Skin epidermis (tissue), 12 donors: ENCODE measurements around the gene FBXL12.
"Not testable (repeated sequence)": the region's sequence is repeated elsewhere in the genome, so short reads cannot be mapped to it uniquely, and the experiment has no call there.

Experiments
- H3K27ac ChIP-seq, 21 experiments: fragments of 200-600 bp; sonication (generic) in 11 of 21; one replicate each; pipeline ENCODE4 v1.5.0; 2020; ENCODE audit warnings: mild to moderate bottlenecking in 3 of 21, inconsistent platforms in 2 of 21, moderate library complexity in 2 of 21
- H3K4me3 ChIP-seq, 7 experiments: fragments of 200-600 bp; sonication (generic) in 2 of 7; one replicate each; pipeline ENCODE4 v1.5.0; 2020; ENCODE audit warnings: inconsistent platforms in 2 of 7, mild to moderate bottlenecking in 2 of 7, moderate library complexity in 1 of 7

The FBXL12 gene

GRCh38 chr19:9797871-9798270 is 21.0 kb downstream of the FBXL12 start:
- Histone ChIP-seq H3K4me3 (no peak overlapping the region), H3K27ac (peak overlapping the region in 14 of 21 experiments; percentile 26 to 80 (median 45))

DNA sequence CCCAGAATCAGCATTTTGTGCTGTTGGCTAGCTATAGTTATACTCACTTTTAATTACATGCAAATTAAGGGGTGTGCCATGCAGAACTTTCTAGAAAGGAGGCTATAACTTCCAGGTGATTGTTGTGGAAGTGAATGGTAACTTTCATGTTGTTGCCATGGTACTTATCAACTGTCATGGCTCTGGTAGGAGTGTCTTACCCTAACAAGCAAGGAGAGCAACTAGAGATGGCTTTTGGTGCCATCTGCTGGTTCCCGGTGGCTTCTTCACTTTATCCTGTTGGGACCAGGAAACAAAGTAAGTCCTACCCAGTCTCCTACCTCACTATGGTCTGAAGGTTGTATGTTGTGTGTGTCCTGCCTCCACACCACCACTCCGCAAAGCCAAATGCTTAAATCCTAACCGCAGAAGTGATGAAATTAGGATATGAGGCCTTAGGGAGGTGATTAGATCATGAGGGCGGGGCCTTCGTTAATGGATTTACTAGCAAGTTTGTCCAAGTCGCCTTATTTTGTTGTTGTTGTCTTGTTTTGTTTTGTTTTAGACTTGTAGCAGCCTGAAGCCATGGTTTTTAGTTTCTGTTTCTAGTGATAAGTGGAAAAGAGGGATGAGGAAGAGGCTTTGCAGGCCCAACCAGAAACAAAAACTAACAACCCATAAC is 22.6 kb downstream of the FBXL12 start:
- peak overlapping the region in 10 of 21 experiments; percentile 6 to 80 (median 45) for H3K27ac ChIP-seq
- no peak overlapping the region for H3K4me3 ChIP-seq

DNA sequence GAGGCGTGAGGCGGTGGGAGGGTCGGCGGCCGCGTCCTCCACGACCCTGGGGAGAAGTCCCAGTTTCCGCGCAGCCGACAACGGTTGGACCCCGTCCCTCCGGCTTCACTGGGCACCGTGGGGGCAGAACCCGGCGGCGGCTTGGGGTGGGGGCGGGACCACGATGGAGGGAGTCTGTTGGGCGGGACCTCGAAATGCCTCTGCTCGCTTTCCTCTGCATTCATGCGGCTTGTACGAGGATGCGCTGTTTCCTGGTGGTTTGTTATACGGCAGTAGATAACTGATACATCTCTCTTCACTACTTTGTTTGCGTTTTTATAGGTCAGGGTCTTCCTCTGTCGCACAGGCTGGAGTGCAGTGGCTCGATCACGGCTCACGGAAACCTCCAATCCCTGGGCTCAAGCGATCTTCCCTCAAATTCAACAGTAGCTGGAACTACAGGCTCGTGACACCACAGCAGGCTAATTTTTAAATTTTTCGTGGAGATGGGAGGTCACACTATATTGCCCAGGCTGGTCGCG is 25.7 kb downstream of the FBXL12 start:
- peak overlapping the region; percentile 8 to 95 (median 89) for H3K27ac ChIP-seq
- peak overlapping the region; percentile 47 to 76 (median 58) for H3K4me3 ChIP-seq

GRCh38 chr19:9792206-9793070 is 26.4 kb downstream of the FBXL12 start:
- H3K27ac ChIP-seq: peak overlapping the region; percentile 44 to 95 (median 89)
- peak overlapping the region; percentile 47 to 76 (median 58) for H3K4me3 ChIP-seq

DNA sequence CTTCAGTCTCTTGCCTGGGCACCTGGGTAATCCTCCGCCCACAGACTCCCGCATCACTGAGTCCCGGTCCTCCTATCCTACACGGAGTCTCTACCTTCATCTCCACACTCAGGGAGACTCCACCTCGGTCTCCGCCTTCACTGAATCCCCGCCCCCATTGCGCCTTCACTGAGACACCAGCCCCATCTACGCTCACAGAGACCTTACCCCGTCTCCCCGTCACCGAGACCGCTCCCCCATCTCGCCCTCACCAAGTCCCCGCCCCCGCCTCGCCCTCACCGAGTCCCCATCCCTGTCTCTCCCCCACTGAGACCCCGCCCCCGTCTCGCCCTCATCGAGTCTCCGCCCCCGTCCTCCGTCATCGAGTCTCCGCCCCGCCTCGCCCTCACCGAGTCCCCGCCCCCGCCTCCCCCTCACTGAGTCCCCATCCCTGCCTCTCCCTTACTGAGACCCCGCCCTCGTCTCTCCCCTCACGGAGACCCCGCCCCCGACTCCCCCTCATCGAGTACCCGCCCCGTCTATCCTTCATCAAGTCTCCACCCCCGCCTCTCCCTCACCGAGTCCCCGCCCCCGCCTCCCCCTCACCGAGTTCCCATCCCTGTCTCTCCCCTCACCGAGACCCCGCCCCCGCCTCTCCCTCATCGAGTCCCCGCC is 27.2 kb downstream of the FBXL12 start:
- peak overlapping the region in 20 of 21 experiments; percentile 66 to 95 (median 88) for H3K27ac ChIP-seq
- H3K4me3 ChIP-seq: peak overlapping the region; percentile 47 to 76 (median 58)

GRCh38 chr19:9791073-9791367 is 27.9 kb downstream of the FBXL12 start:
- peak overlapping the region in 9 of 21 experiments; percentile 42 to 93 (median 69) for H3K27ac ChIP-seq
- H3K4me3 ChIP-seq: peak overlapping the region in 5 of 7 experiments; percentile 27 to 76 (median 58)

DNA sequence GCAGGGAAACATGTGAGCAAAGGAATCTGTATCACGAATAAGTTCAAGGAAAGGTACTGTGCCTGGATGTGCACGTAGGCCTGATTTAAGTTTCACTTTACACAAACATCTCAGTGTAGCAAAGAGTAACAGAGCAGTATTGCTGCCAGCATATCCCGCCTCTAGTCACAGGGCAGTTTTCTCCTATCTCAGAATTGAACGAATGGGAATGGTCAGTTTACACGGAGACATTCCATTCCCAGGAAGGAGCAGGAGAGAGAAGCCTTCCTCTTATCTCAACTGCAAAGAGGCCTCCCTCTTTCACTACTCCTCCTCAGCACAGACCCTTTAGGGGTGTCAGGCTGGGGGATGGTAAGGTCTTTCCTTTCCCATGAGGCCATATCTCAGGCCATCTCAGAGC is 29.3 kb downstream of the FBXL12 start:
- H3K27ac ChIP-seq, H3K4me3 ChIP-seq: not testable (repeated sequence)

DNA sequence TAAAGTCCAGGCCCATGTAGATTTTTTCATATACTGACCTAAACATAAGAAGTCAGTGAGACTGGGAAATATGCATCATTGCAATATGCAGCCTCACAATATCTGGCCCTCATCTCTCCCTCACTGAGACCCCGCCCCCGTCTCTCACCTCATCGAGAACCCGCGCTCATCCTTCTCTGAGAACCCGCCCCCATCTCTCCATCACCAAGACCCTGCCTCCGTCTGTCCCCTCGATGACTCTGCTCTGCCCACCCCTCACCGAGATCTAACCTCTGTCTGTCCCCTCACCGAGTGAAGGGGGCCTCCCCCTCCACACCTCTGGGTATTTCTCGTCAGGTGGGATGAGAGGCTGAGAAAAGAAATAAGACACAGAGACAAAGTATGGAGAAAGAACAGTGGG is 29.8 kb downstream of the FBXL12 start:
- Histone ChIP-seq H3K27ac (no peak overlapping the region), H3K4me3 (no peak overlapping the region)

DNA sequence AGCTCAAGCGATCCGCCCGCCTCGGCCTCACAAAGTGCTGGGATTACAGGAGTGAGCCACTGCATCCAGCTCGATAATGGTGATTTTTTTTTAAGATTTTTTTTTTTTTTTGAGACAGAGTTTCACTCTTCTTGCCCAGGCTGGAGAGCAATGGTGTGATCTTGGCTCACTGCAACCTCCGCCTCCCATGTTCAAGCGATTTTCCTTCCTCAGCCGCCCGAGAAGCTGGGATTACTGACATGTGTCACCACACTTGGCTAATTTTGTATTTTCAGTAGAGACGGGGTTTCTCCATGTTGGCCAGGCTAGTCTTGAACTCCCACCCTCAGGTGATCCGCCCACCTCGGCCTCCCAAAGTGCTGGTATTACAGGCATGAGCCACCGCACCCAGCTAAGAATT is 30.3 kb downstream of the FBXL12 start:
- not testable (repeated sequence) for H3K27ac ChIP-seq, H3K4me3 ChIP-seq

GRCh38 chr19:9786819-9787218 is 32.1 kb downstream of the FBXL12 start:
- Histone ChIP-seq H3K27ac (peak overlapping the region in 12 of 21 experiments; percentile 85 to 94 (median 91)), H3K4me3 (no peak overlapping the region)

DNA sequence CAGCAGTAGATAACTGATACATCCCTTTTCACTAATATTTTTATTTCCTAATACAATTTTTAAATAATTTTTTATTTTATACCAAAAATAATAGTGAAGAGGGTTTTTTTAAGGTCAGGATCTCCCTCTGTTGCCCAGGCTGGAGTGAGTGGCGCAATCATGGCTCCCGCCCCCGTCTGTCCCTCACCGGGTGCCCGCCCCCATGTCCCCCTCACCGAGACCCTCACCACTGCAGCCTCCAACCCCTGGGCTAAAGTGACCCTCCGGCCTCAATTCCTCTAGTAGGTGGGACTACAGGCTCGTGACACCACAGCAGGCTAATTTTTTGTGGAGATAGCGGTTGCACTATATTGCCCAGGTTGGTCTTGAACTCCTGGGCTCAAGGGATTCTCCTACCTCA is 32.5 kb downstream of the FBXL12 start:
- Histone ChIP-seq H3K27ac (peak overlapping the region in 20 of 21 experiments; percentile 39 to 94 (median 90)), H3K4me3 (peak overlapping the region; percentile 45 to 70 (median 56))

DNA sequence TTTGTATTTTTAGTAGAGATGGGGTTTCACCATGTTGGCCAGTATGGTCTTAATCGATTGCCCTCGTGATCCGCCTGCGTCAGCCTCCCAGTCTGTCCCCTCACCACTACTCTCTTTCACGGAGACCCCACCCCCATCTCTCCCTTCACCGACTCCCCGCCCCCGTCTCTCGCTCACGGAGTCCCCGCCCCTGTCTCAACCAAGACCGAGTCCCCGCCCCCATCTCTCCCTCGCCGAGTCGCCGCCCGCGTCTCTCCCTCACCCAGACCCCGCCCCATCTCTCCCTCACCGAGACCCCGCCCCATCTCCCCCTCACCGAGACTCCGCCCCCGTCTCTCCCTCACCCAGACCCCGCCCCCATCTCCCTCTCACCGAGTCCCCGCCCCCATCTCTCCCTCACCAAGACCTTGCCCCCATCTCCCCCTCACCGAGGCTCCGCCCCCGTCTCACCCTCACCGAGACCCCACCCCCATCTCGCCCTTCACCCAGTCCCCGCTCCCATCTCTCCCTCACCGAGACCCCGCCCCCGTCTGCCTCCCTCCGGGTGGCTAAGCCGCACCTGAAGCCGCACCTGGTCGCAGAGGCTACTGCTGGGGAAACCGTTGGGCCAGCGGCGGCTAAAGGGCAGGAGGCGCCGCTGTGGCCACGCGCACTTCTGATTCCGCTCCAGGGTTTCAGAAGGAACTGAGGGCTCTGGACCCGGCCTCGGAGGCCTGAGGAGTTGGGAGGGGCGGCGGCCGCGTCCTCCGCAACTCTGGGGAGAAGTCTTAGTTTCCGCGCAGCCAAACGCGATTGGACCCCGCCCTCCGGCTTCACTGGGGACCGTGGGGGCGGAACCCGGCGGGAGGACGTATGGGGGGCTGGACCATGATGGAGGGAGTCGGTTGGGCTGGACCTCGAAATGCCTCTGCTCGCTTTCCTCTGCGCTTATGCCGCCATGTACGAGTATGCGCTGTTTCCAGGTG is 33.2 kb downstream of the FBXL12 start:
- H3K4me3 ChIP-seq: peak overlapping the region; percentile 45 to 70 (median 56)

DNA sequence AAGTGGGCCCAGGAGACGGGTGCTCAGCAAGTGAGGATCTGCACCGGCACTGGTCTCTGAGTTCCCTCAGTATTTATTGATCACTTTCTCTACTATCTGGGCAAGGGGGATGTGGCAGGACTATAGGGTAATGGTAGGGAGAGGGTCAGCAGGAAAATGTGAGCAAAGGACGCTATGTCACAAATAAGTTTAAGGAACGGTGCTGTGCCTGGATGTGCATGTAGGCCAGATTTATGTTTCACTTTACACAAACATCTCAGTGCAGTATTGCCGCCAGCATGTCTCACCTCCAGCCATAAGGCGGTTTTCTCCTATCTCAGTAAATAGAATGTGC is 34.7 kb downstream of the FBXL12 start:
- peak overlapping the region in 7 of 21 experiments; percentile 68 to 93 (median 78) for H3K27ac ChIP-seq
- not testable (repeated sequence) for H3K4me3 ChIP-seq

More for the DNA sequence above, 33.2 kb downstream of the FBXL12 start:
- peak overlapping the region; percentile 65 to 94 (median 90) for H3K27ac ChIP-seq

GRCh38 chr19:9782338-9782737 is 36.5 kb downstream of the FBXL12 start:
- H3K27ac ChIP-seq: no peak overlapping the region
- H3K4me3 ChIP-seq: no peak overlapping the region

- Histone ChIP-seq H3K4me3 (peak within 1 kb of the TSS; percentile 40 to 90 (median 73)), H3K27ac (peak within 1 kb of the TSS; percentile 66 to 99 (median 94))
Measured at GRCh38 chr19:9768175-9769112, 50.4 kb downstream of the FBXL12 start, which contains the start of gene ZNF846. Gene ZNF846, minus strand, starts transcription at chr19:9768738. Its CDS starts 3,788 bp downstream, at chr19:9764950.
